ENCODE results near the gene BNC2.

The BNC2 gene

GRCh38 chr9:16868701-16869100, 1.8 kb downstream of the BNC2 start:
- DNase-seq = peak; percentile 14

GRCh38 chr9:16867576-16868311, 2.7 kb downstream of the BNC2 start:
- DNase-seq = no peak

- DNase-seq = no peak
Measured at GRCh38 chr9:16866587-16866986, 3.9 kb downstream of the BNC2 start.

GRCh38 chr9:16864649-16865434, 5.6 kb downstream of the BNC2 start:
- DNase-seq = peak; percentile 52

- DNase-seq = no peak
Measured at GRCh38 chr9:16848179-16848578, 22.3 kb downstream of the BNC2 start.

- no peak for DNase-seq
Measured at GRCh38 chr9:16846986-16847385, 23.5 kb downstream of the BNC2 start.

- DNase-seq = no peak
Measured at GRCh38 chr9:16846367-16846766, 24.1 kb downstream of the BNC2 start.

GRCh38 chr9:16834817-16835216, 35.7 kb downstream of the BNC2 start:
- DNase-seq = no peak

- DNase-seq = no peak
Measured at GRCh38 chr9:16833296-16833835, 37.1 kb downstream of the BNC2 start.

- DNase-seq = no peak
Measured at GRCh38 chr9:16832101-16832500, 38.4 kb downstream of the BNC2 start.

- no peak for DNase-seq
Measured at GRCh38 chr9:16830806-16831205, 39.7 kb downstream of the BNC2 start.

- peak; percentile 70 for DNase-seq
Measured at GRCh38 chr9:16828340-16829281, 41.9 kb downstream of the BNC2 start.

GRCh38 chr9:16825971-16826625, 44.4 kb downstream of the BNC2 start:
- peak; percentile 18 for DNase-seq

- no peak for DNase-seq
Measured at GRCh38 chr9:16825331-16825725, 45.1 kb downstream of the BNC2 start.

- peak; percentile 13 for DNase-seq
Measured at GRCh38 chr9:16824545-16825330, 45.7 kb downstream of the BNC2 start.

GRCh38 chr9:16823906-16824305, 46.6 kb downstream of the BNC2 start:
- DNase-seq = no peak

GRCh38 chr9:16821344-16821743, 49.1 kb downstream of the BNC2 start:
- DNase-seq = no peak

- DNase-seq = no peak
Measured at GRCh38 chr9:16817514-16817913, 53.0 kb downstream of the BNC2 start.

GRCh38 chr9:16817002-16817401, 53.5 kb downstream of the BNC2 start:
- DNase-seq = no peak

- DNase-seq = no peak
Measured at GRCh38 chr9:16816011-16816410, 54.5 kb downstream of the BNC2 start.

- no peak for DNase-seq
Measured at GRCh38 chr9:16815079-16815478, 55.4 kb downstream of the BNC2 start.

GRCh38 chr9:16813838-16814237, 56.6 kb downstream of the BNC2 start:
- no peak for DNase-seq

Data from retina (tissue), 1 donor.